RWPE2 (cell line): ENCODE measurements around the gene USH2A.

Experiments
- ATAC-seq: fragments of 200-7000 bp; cut with Tn5 transposase; 3 replicates; pipeline ENCODE4 v1.9.1; 2021; ENCODE audit warnings: low read depth
- DNase-seq: peaks from one replicate; pipeline ENCODE4 v3.0.0-alpha.2; 2020; ENCODE audit warnings: low spot score
- H3K27ac ChIP-seq: fragments of 450-650 bp; 2 replicates; pipeline ENCODE4 v1.5.1; 2017; ENCODE audit warnings: mild to moderate bottlenecking; ENCODE audit not compliant: poor library complexity, severe bottlenecking
- H3K27me3 ChIP-seq: fragments of 250-450 bp; sonication (Bioruptor Pico); 2 replicates; pipeline ENCODE4 v1.5.1; 2021; ENCODE audit warnings: mild to moderate bottlenecking, moderate library complexity; ENCODE audit not compliant: insufficient read depth, poor library complexity, severe bottlenecking
- H3K36me3 ChIP-seq: fragments of 250-450 bp; sonication (Bioruptor Pico); 2 replicates; pipeline ENCODE4 v1.5.1; 2020; ENCODE audit warnings: low read depth, mild to moderate bottlenecking, moderate library complexity
- H3K4me1 ChIP-seq: fragments of 250-450 bp; sonication (Bioruptor Pico); 2 replicates; pipeline ENCODE4 v1.5.1; 2021; ENCODE audit warnings: mild to moderate bottlenecking, moderate library complexity; ENCODE audit not compliant: insufficient read depth, poor library complexity, severe bottlenecking
- H3K4me3 ChIP-seq: fragments of 250-450 bp; sonication (Bioruptor Pico); 2 replicates; pipeline ENCODE4 v1.5.1; 2021; ENCODE audit warnings: mild to moderate bottlenecking, moderate library complexity; ENCODE audit not compliant: severe bottlenecking
- H3K9me3 ChIP-seq: fragments of 250-450 bp; sonication (Bioruptor Pico); 2 replicates; pipeline ENCODE4 v1.5.1; 2021; ENCODE audit warnings: mild to moderate bottlenecking, moderate library complexity; ENCODE audit not compliant: severe bottlenecking
- TF ChIP-seq, protein P1 (sequence below): fragments of 450-650 bp; IDR thresholded peaks from one replicate; pipeline ENCODE4 v1.5.1; 2017; ENCODE audit warnings: mild to moderate bottlenecking, moderate library complexity; ENCODE audit not compliant: poor library complexity, severe bottlenecking

The USH2A gene

GRCh38 chr1:215825056-215825455 lies 598.2 kb downstream of the USH2A start:
- H3K36me3 ChIP-seq = no peaks in the 10 kb centered on the region
- TF ChIP-seq, protein P1, sequence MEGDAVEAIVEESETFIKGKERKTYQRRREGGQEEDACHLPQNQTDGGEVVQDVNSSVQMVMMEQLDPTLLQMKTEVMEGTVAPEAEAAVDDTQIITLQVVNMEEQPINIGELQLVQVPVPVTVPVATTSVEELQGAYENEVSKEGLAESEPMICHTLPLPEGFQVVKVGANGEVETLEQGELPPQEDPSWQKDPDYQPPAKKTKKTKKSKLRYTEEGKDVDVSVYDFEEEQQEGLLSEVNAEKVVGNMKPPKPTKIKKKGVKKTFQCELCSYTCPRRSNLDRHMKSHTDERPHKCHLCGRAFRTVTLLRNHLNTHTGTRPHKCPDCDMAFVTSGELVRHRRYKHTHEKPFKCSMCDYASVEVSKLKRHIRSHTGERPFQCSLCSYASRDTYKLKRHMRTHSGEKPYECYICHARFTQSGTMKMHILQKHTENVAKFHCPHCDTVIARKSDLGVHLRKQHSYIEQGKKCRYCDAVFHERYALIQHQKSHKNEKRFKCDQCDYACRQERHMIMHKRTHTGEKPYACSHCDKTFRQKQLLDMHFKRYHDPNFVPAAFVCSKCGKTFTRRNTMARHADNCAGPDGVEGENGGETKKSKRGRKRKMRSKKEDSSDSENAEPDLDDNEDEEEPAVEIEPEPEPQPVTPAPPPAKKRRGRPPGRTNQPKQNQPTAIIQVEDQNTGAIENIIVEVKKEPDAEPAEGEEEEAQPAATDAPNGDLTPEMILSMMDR = no peak
- H3K9me3 ChIP-seq = no peaks in the 10 kb centered on the region
- H3K4me1 ChIP-seq = no peaks in the 10 kb centered on the region
- no peaks in the 10 kb centered on the region for H3K27me3 ChIP-seq
- H3K27ac ChIP-seq = no peak overlapping the region
- no peak overlapping the region for H3K4me3 ChIP-seq
- ATAC-seq = no peak
- no peak for DNase-seq

GRCh38 chr1:215824245-215824644 lies 599.0 kb downstream of the USH2A start:
- ATAC-seq = no peak
- TF ChIP-seq, protein P1 = peak; percentile 20
- Histone ChIP-seq H3K27ac (no peak overlapping the region), H3K27me3 (no peaks in the 10 kb centered on the region), H3K4me1 (no peaks in the 10 kb centered on the region), H3K4me3 (no peak overlapping the region), H3K9me3 (no peaks in the 10 kb centered on the region), H3K36me3 (no peaks in the 10 kb centered on the region)
- no peak for DNase-seq

DNA sequence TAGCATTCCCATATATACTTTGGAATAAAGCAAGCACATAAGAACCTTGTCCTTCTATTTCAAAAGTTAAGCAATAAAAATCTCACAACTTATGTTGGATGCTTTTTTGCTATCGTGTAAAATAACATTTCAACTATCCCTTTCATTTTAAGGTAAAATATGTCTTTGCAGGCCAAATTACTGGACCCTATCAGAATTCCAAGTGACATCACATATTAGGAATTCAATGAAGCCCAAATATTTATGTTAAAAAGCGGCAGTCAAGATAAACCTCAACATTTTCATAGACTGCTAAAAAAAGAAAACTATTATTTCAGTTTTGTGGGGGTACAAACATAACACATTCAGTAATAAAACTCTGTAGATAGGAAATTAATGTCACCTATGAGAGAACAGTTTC lies 604.1 kb downstream of the USH2A start:
- no peak overlapping the region for H3K4me3 ChIP-seq
- DNase-seq (no peak), ATAC-seq (no peak)
- TF ChIP-seq, protein P1 = no peak
- H3K27ac ChIP-seq = no peak overlapping the region
- no peaks in the 10 kb centered on the region for H3K27me3 ChIP-seq
- H3K9me3 ChIP-seq = no peaks in the 10 kb centered on the region
- no peaks in the 10 kb centered on the region for H3K36me3 ChIP-seq
- H3K4me1 ChIP-seq = no peaks in the 10 kb centered on the region

DNA sequence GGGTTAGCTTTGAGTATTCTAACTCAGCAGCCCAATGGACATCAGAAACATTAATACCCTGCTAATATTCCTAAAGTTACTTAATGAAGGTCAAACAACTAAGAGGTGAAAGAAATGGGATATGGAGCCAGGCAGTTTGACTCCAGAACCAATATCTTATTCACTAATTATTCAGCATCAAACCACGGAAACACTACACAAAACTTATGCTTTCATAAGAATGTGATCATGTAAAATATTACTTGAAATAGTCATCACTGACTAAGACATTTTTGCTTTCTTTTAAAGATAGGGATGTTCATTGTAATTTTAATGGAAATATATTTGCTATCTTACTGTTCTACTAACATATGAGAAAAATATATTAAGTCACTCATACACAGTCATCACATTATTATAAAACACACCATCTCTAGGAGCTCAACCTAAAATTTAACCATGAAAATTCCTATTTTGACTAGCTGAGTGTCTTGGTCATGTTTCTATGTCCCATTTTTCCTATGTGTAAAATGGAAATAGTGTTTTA lies 615.3 kb downstream of the USH2A start:
- no peak for DNase-seq
- TF ChIP-seq, protein P1 = no peak
- H3K27ac ChIP-seq = no peak overlapping the region

DNA sequence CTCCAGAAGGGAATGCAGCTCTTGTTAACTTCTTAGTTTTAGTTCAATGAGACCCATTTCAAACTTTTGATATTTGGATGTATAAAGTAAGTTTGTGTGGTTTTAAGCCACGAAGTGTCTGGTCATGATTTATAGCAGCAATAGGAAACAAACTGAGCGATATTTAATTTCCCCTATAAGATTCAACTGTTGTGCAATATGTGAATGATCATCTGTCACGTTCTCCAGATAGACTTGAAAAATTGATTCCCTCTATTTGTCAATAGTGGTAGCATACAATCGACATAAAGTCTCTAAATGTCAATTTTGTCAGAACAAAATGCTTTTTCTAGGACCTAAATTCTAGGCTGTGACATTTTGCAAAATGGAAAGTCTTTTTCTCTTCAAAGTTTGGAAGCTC lies 616.0 kb downstream of the USH2A start:
- H3K27me3 ChIP-seq = no peaks in the 10 kb centered on the region
- H3K4me1 ChIP-seq = no peaks in the 10 kb centered on the region
- no peak overlapping the region for H3K27ac ChIP-seq
- no peaks in the 10 kb centered on the region for H3K9me3 ChIP-seq
- TF ChIP-seq, protein P1 = no peak
- DNase-seq = no peak
- no peaks in the 10 kb centered on the region for H3K36me3 ChIP-seq
- no peak overlapping the region for H3K4me3 ChIP-seq
- ATAC-seq = no peak

More for the DNA sequence above, 615.3 kb downstream of the USH2A start:
- H3K36me3 ChIP-seq = no peaks in the 10 kb centered on the region
- no peak for ATAC-seq
- H3K27me3 ChIP-seq = no peaks in the 10 kb centered on the region
- no peaks in the 10 kb centered on the region for H3K4me1 ChIP-seq
- H3K4me3 ChIP-seq = no peak overlapping the region
- H3K9me3 ChIP-seq = no peaks in the 10 kb centered on the region
